GM13977 (cell line): ENCODE measurements around the gene FBXO45.
"Not testable (repeated sequence)": the region's sequence is repeated elsewhere in the genome, so short reads cannot be mapped to it uniquely, and the experiment has no call there.

Source experiments
- DNase-seq: peaks from one replicate; pipeline ENCODE4 v3.0.0; 2012; ENCODE audit warnings: low spot score
- CTCF ChIP-seq: IDR thresholded peaks from 2 replicates; pipeline ENCODE4 v1.5.1; 2012; ENCODE audit warnings: mild to moderate bottlenecking, control low read depth; ENCODE audit not compliant: insufficient read depth; ENCODE audit errors: extremely low read depth, missing control alignments
- in situ Hi-C: fragments of 300-500 bp; cut with MboI; formaldehyde crosslinking; loops from one replicate; pipeline ENCODE4 v1.12.0; 2022; ENCODE audit warnings: low sequenced_read_pairs, low pct_unique_long_range_greater_than_20kb, mixed read lengths, inconsistent platforms; ENCODE audit not compliant: unreplicated experiment

FBXO45 gene

GRCh38 chr3:196603683-196604082 is 35.2 kb downstream of the FBXO45 start:
- no peak for DNase-seq
- TF ChIP-seq CTCF: no peak
- in situ Hi-C loops: no loop called here

- in situ Hi-C loops: no loop called here
- no peak for DNase-seq
- no peak for TF ChIP-seq CTCF
These were observed 36.1 kb downstream of the FBXO45 start for GRCh38 chr3:196604548-196604947.

- no peak for DNase-seq
- in situ Hi-C loops: no loop called here
- no peak for TF ChIP-seq CTCF
These were observed 40.2 kb downstream of the FBXO45 start for GRCh38 chr3:196608693-196609092.

- in situ Hi-C loops: no loop called here
- peak; percentile 86 for DNase-seq
- peak; percentile 83 for TF ChIP-seq CTCF
These were observed 40.9 kb downstream of the FBXO45 start for GRCh38 chr3:196609343-196609775.

- in situ Hi-C loops: loop anchor here (10.0 kb wide), 1 partner anchor 75 kb away; no protein-coding TSS in a partner anchor
- no peak for DNase-seq
These were observed 41.5 kb downstream of the FBXO45 start for GRCh38 chr3:196609805-196610515.

GRCh38 chr3:196611761-196612483 is 43.5 kb downstream of the FBXO45 start:
- in situ Hi-C loops: loop anchor here (10.0 kb wide), 1 partner anchor 73 kb away; no protein-coding TSS in a partner anchor
- DNase-seq: no peak
- TF ChIP-seq CTCF: no peak

More at GRCh38 chr3:196609805-196610515, 41.5 kb downstream of the FBXO45 start:
- no peak for TF ChIP-seq CTCF

- DNase-seq: not testable (repeated sequence)
- in situ Hi-C loops: loop anchor here (10.0 kb wide), 1 partner anchor 70 kb away; no protein-coding TSS in a partner anchor
These were observed 46.8 kb downstream of the FBXO45 start for GRCh38 chr3:196615234-196615633.
